KBM-7 (cell line): ENCODE measurements around the gene L3HYPDH.

ENCODE experiments used
- DNase-seq: peaks from one replicate; pipeline ENCODE4 v3.0.0-alpha.2; 2015
- in situ Hi-C: fragments of 300-500 bp; cut with MboI; formaldehyde crosslinking; loops from 2 replicates; pipeline ENCODE4 v1.14.3; 2020; ENCODE audit warnings: low sequenced_read_pairs, low pct_unique_long_range_greater_than_20kb, mixed read lengths

The L3HYPDH gene

GRCh38 chr14:59483819-59484638 is at the start of gene L3HYPDH, which contains the start of gene JKAMP:
L3HYPDH (minus strand) TSS chr14:59484408; CDS start chr14:59484316, 92 bp downstream.
JKAMP (plus strand) TSS chr14:59484517; CDS start chr14:59484590, 73 bp downstream.
- in situ Hi-C loops, result no loop called here
- peak; percentile 94 for DNase-seq

GRCh38 chr14:59532419-59532818 is 48.2 kb upstream of the L3HYPDH start:
- in situ Hi-C loops, result no loop called here
- DNase-seq, result no peak

- in situ Hi-C loops, result no loop called here
- no peak for DNase-seq
These were observed 46.1 kb upstream of the L3HYPDH start for GRCh38 chr14:59530349-59530748.

- no peak for DNase-seq
- in situ Hi-C loops, result no loop called here
These were observed 45.0 kb upstream of the L3HYPDH start for GRCh38 chr14:59529189-59529588.

- in situ Hi-C loops, result no loop called here
- no peak for DNase-seq
These were observed 36.0 kb upstream of the L3HYPDH start for GRCh38 chr14:59520224-59520623.

- peak; percentile 32 for DNase-seq
- in situ Hi-C loops, result no loop called here
These were observed 27.8 kb upstream of the L3HYPDH start for GRCh38 chr14:59511916-59512575.

GRCh38 chr14:59510966-59511365 is 26.8 kb upstream of the L3HYPDH start:
- no peak for DNase-seq
- in situ Hi-C loops, result no loop called here

- in situ Hi-C loops, result no loop called here
- DNase-seq, result no peak
These were observed 25.8 kb upstream of the L3HYPDH start for GRCh38 chr14:59510001-59510400.

- no peak for DNase-seq
- in situ Hi-C loops, result no loop called here
These were observed 24.9 kb upstream of the L3HYPDH start for GRCh38 chr14:59509101-59509500.

- DNase-seq, result no peak
- in situ Hi-C loops, result no loop called here
These were observed 23.5 kb upstream of the L3HYPDH start for GRCh38 chr14:59507752-59508103.

GRCh38 chr14:59507063-59507751 is 23.0 kb upstream of the L3HYPDH start:
- in situ Hi-C loops, result no loop called here
- peak; percentile 73 for DNase-seq

- no peak for DNase-seq
These were observed 19.0 kb upstream of the L3HYPDH start for GRCh38 chr14:59503256-59503655.

GRCh38 chr14:59500732-59501131 is 16.5 kb upstream of the L3HYPDH start:
- DNase-seq, result no peak
- in situ Hi-C loops, result no loop called here

More at GRCh38 chr14:59503256-59503655, 19.0 kb upstream of the L3HYPDH start:
- in situ Hi-C loops, result no loop called here

GRCh38 chr14:59492384-59492783 is 8.2 kb upstream of the L3HYPDH start:
- DNase-seq, result no peak
- in situ Hi-C loops, result no loop called here

- DNase-seq, result no peak
- in situ Hi-C loops, result no loop called here
These were observed 6.5 kb upstream of the L3HYPDH start for GRCh38 chr14:59490756-59491155.

- in situ Hi-C loops, result no loop called here
- DNase-seq, result no peak
These were observed 499 bp upstream of the L3HYPDH start for GRCh38 chr14:59484639-59485175.

- DNase-seq, result no peak
These were observed 845 bp downstream of the L3HYPDH start for GRCh38 chr14:59483363-59483762.

GRCh38 chr14:59482541-59483331 is 1.5 kb downstream of the L3HYPDH start:
- DNase-seq, result no peak

More at GRCh38 chr14:59483363-59483762, 845 bp downstream of the L3HYPDH start:
- in situ Hi-C loops, result no loop called here

More at GRCh38 chr14:59482541-59483331, 1.5 kb downstream of the L3HYPDH start:
- in situ Hi-C loops, result no loop called here
